Muscle of arm (tissue), 12 donors: Measurements from ENCODE around the gene EFHD2. TPM values are rescaled to one million over a fixed set of nuclear protein-coding genes. Genes with fewer than 3 reads are reported as not detected.
"Not testable (repeated sequence)": the region's sequence is repeated elsewhere in the genome, so short reads cannot be mapped to it uniquely, and the experiment has no call there.

ENCODE experiments used
- DNase-seq: peaks from one replicate; pipeline ENCODE4 v3.0.0-alpha.2; 2013
- polyA plus RNA-seq, 12 donors: library from polyadenylated mRNA; unstranded; fragments of 120-200 nt; gene quantifications; one replicate each; pipeline ENCODE4 v1.2.1, GENCODE V29; 2013; ENCODE audit not compliant: insufficient read length in 12 of 12

Gene EFHD2
- polyA plus RNA-seq, 12 donors, result 19.1 to 46.5 (median 25.0) TPM; not detected in 1

DNA sequence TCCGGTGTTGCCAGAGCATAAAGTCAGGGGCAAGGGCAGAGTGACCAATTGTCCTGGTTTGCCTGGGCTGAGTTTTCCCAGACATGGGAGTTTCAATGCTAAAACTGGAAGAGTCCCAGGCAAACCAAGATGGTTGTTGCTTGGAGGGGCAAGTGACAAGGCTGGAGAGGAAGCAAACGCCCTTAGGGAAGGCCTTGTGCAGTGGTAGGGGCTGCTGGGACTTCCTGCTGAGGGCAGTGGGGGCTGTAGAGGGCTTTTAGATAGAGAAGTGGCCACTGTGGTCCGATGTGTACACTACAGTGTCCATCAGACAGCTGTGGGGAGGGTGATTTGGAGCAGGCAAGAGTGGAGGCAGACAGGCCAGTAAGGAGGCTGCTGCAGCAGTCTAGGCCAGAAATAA lies 39.9 kb downstream of the EFHD2 start:
- DNase-seq, result no peak

DNA sequence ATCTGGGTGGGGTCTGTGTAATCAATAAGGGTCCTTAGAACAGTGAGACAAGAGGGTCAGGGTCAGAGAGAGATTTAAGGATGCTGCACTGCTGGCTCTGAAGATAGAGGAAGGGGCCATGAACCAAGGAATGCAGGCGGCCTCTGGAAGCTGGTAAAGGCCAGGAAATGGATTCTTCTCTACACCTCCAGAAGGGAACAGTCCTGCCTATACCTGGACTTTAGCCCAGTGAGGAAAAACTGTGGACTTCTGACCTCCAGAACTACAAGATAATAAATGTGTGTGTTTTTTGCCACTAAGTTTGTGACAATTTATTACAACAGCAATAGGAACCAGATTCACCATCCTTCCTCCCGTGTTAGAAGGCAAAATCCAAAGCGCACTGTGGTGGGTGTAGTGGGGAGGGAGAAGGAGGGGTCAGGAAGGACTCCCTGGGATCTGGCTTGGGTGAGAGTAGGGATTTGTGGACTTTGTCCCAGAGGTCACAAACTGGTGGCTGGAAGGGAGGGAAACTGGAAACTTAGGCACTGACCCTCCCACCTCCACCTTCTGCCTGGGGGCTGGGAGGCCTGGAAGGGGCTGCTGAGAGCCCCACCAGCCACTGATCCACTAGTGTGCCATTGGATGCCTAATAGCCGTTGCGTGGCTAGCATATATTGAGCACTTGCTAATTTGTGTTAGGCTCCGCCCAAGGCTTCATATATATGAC lies 41.5 kb downstream of the EFHD2 start:
- no peak for DNase-seq

DNA sequence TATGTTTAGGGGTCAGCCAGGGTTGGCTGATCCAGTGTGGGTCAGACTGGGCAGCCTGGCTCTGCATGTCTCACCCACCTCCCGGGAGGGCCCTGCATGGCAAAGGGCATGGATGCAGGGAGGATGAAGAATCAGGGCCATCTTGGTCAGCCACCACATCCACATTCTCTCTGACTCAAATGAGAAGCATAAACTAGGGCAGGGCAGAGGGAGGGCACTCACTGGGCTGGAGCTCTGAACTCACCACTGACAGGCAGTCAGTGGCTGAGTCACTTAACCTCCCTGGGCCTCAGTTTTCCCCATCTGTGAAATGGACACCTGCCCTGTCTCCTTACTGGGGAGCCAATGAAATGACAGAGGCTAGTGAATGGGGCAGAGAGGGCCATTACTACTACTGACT lies 42.5 kb downstream of the EFHD2 start:
- DNase-seq, result no peak

DNA sequence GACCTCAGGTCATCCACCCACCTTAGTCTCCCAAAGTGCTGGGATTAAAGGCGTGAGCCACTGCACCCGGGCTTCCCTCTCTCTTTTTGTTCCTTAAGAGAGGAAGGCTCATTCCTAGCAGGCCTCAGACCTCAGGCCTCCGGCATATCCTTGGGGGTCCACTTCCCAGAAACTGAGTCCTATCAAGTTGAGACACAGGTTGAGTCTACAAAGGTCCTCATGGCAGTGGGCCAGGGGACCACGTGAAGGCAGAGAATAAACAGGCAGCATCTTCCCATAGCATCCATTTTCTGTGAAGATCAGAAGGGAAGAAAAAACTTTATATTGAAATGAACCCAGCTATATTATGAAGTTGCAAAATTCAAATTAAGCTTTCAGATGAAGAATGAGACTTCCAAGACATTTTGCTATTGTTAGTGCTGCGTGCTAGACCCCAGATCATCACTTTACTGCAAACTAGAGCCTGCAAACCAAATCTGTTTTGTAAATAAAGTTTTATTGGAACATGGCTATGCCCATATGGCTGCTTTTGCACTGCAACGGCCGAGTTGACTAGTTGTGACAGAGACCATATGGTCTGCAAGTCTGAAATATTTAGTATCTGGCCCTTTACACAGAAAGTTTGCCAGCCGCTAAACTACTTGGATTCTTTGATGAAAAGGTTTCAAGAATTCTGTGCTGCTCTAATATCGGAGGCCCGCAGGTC lies 43.3 kb downstream of the EFHD2 start:
- DNase-seq, result no peak

DNA sequence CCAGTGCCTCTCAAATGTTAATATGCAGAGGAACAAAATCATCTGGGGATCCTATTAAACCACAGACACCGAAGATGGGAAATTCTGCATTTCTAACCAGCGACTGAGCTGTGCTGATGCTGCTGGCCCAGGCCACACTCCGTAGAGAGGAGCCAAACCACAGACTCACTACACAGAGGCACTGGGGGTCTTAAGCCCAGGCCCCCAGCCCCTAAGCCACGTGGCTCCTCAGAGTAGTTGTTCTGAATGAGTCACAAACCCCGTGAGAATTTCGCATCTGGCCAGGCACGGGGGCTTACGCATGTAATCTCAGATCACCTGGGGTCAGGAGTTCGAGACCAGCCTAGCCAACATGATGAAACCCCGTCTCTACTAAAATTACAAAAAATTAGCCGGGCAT lies 44.0 kb downstream of the EFHD2 start:
- DNase-seq, result no peak

DNA sequence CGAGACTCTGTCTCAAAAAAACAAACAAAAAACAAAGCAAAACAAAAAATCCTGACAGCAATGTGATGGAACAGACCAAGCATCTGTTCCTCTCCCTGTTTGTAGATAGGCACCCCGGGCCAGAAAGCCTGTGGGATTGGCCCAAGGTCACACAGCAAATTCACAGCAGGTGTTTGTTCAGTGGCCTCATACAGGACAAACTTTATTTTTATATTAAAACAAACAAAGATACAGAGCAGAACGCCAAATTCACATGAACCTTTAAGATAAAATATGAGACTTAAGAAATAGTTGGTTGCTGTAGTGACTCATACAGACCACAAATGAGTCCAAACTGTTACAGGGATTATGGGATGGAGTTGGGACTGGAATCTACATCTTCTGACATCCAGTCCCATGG lies 44.6 kb downstream of the EFHD2 start:
- no peak for DNase-seq

GRCh38 chr1:15455522-15455921 lies 45.8 kb downstream of the EFHD2 start:
- no peak for DNase-seq

GRCh38 chr1:15456313-15456954 lies 46.7 kb downstream of the EFHD2 start, which contains the start of gene CELA2A:
TSS of gene CELA2A (plus strand) at chr1:15456732. CDS start at chr1:15456754, 22 bp downstream.
- no peak for DNase-seq

DNA sequence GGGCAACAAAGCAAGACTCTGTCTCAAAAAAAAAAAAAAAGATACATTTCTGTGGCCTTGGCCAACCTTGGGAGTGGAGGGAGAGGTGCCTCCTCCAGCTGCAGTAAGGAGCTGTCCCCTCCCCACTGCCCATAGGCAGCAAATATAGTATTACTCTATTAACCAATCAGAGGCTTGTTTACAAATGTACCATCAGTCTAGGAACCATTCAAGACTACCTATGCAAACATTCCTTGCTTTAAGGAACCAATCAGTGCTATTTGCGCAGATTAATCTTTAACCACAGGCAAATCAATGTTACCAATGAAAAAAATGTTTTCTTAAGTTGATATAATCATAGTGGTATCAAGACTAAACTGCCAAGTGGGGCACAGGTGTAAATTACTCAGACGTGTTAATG lies 47.9 kb downstream of the EFHD2 start:
- no peak for DNase-seq

- not testable (repeated sequence) for DNase-seq
These were observed 48.7 kb downstream of the EFHD2 start for GRCh38 chr1:15458388-15458787.

GRCh38 chr1:15459771-15460707 lies 50.4 kb downstream of the EFHD2 start:
- DNase-seq, result no peak

DNA sequence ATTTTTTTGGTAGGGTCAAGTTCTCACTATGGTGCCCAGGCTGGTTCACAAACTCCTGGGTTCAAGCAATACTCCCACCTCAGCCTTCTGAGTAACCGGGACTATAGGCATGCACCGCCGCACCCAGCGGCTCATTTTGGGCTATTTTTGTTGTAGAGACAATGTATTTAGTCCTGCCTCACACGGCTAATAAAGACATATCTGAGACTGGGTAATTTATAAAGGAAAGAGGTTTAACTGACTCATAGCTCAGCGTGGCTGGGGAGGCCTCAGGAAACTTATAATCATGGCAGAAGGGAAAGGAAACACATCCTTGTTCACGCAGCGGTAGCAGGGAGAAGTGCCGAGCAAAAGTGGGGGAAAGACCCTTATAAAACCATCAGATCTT lies 51.0 kb downstream of the EFHD2 start:
- no peak for DNase-seq

GRCh38 chr1:15463064-15463800 lies 53.5 kb downstream of the EFHD2 start:
- not testable (repeated sequence) for DNase-seq

GRCh38 chr1:15463926-15464322 lies 54.2 kb downstream of the EFHD2 start:
- DNase-seq, result not testable (repeated sequence)

GRCh38 chr1:15465674-15466073 lies 56.0 kb downstream of the EFHD2 start:
- DNase-seq, result no peak

GRCh38 chr1:15466955-15467625 lies 57.4 kb downstream of the EFHD2 start:
- DNase-seq, result not testable (repeated sequence)

DNA sequence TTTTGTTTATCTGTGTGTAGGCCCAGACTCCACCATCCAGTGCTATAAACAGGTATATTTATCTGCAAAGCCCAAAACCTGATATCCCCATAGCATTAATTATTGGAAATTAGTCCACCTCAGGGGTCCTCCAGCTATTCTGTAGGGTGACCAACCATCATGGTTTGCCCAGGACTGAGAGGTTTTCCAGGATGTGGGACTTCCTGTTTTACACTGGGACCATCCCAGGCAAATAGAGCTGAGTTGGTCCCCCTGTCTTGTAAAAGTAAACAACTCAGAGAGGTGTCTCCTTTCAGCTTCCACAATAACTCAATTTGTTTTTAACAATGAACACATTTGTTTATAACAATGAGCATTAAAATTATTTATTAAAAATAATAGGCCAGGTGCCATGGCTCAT lies 58.5 kb downstream of the EFHD2 start:
- DNase-seq, result no peak

DNA sequence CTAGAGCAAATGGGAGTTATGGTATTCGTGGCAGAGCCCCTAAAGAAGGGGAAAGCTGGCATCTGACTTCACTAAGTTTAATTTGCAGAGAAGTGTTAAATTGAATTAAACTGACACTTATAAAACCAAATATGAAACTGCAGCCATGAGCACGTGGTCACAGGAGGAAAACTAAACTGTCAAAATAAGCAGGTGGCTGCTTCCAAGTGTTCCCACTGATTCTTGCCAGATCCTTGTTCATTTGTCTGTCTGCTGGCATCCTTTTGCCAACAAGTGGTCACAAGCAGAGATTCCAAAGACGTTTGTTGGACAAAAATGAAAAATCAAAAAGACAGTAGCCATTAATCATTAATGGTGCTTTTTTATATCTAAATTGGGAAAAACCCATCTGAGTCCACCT lies 59.7 kb downstream of the EFHD2 start:
- DNase-seq, result no peak

DNA sequence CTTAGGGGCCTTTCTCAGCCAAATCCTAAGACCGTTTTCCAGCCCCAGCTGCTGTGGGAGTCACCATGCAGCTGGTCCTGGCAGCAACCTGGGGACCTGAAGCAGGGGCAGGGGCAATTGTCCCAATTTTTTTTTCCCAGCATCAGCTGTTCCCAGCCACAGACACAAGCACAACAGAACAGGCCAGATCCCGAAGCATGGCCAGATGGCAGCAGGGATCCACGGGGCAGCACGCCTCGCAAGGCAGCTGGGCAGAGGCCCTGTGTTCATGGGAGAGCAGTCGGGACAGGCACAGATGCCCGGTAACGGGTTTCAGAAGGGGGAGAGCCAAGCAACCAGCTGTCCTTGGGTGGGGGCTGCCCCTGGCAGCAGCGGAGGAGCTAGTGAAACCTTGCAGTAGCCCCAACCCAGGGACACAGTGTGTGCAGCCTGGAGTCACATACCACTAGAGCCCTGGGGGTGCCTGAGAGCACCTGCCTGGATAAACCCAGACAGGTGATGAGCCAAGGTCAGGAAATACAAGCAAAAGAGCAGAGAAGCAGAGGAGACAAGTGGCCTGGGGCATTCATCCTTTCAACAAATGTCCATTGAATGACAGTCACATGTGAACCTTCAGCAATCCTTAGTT lies 60.2 kb downstream of the EFHD2 start:
- DNase-seq, result peak; percentile 51

DNA sequence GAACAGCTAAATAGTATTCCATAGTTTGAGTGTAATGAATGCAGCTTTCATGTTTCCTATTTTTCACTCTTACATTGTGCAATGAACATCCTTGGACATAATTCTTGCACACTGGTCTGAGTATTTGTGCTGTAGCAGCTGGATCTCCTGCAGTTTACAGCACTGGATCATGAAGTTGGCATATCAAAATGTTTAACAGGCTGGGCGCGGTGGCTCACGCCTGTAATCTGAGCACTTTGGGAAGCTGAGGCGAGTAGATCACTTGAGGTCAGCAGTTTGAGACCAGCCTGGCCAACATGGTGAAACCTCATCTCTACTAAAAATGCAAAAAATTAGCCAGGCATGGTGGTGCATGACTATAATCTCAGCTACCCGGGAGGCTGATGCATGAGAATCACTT lies 61.4 kb downstream of the EFHD2 start:
- not testable (repeated sequence) for DNase-seq
